Breast epithelium (tissue), 3 donors: Measurements from ENCODE around the gene FAXDC2.

Experiments used
- CTCF ChIP-seq, 3 donors: fragments of 450-650 bp; IDR thresholded peaks; one replicate each; pipeline ENCODE4 v1.5.1; 2016 to 2017; ENCODE audit warnings: antibody characterized with exemption in 3 of 3, mild to moderate bottlenecking in 3 of 3, moderate library complexity in 3 of 3
- POLR2A ChIP-seq: fragments of 450-650 bp; IDR thresholded peaks from one replicate; pipeline ENCODE4 v1.6.1; 2016; ENCODE audit warnings: antibody characterized with exemption, mild to moderate bottlenecking, moderate library complexity
- POLR2AphosphoS5 ChIP-seq, 3 donors: sonication (generic); formaldehyde crosslinking; IDR thresholded peaks; one replicate each; pipeline ENCODE4 v1.6.1; 2017; ENCODE audit warnings: antibody characterized with exemption in 3 of 3

- TF ChIP-seq POLR2A (no peak), CTCF (IDR thresholded peaks at IDR 0.05) (no peak), POLR2AphosphoS5 (IDR thresholded peaks at IDR 0.05) (no peak)
Measured at GRCh38 chr5:154782326-154782725, 68.1 kb downstream of the FAXDC2 start.
